H1 (cell line): ENCODE results near the gene DMXL1.

Source experiments
- CTCF ChIP-seq, 3 experiments: IDR thresholded peaks; 1 replicate in 2 of 3; 2 replicates in 1 of 3; pipeline versions ENCODE4 v1.5.1 to v1.6.1; 2011; ENCODE audit warnings: low read length in 3 of 3, mild to moderate bottlenecking in 3 of 3, inconsistent platforms in 2 of 3, low read depth in 1 of 3, moderate library complexity in 1 of 3; ENCODE audit not compliant: insufficient read depth in 1 of 3; ENCODE audit errors: control extremely low read depth in 1 of 3
- GABPA ChIP-seq: IDR thresholded peaks from 2 replicates; pipeline ENCODE4 v1.6.1; 2011; ENCODE audit warnings: mild to moderate bottlenecking, low read length, moderate library complexity, borderline replicate concordance; ENCODE audit not compliant: insufficient read depth
- MAX ChIP-seq: IDR thresholded peaks from 2 replicates; pipeline ENCODE4 v1.6.1; 2012; ENCODE audit warnings: inconsistent platforms
- SUZ12 ChIP-seq: fragments of 200-600 bp; sonication (generic); IDR thresholded peaks from 2 replicates; pipeline ENCODE4 v1.6.1; 2012; ENCODE audit warnings: mild to moderate bottlenecking, inconsistent platforms, low read length, moderate library complexity, mixed read lengths

GRCh38 chr5:119117237-119117636 is 46.4 kb downstream of the DMXL1 start:
- no peak for TF ChIP-seq CTCF (IDR thresholded peaks at IDR 0.05; ENCODE audit: control extremely low read depth in 1 of 3, insufficient read depth in 1 of 3, low read depth in 1 of 3, low read length in 3 of 3)
- TF ChIP-seq MAX, result no peak
- TF ChIP-seq GABPA, result no peak
- TF ChIP-seq SUZ12, result no peak
